ENCODE results near the gene ULK4. TPM values are rescaled to one million over a fixed set of nuclear protein-coding genes. Genes with fewer than 3 reads are reported as not detected.

Gene ULK4
- total and polyA plus RNA-seq, 2 of the 4 experiments (the other 2 are of a cell fraction) = 2.7 to 5.0 TPM

DNA sequence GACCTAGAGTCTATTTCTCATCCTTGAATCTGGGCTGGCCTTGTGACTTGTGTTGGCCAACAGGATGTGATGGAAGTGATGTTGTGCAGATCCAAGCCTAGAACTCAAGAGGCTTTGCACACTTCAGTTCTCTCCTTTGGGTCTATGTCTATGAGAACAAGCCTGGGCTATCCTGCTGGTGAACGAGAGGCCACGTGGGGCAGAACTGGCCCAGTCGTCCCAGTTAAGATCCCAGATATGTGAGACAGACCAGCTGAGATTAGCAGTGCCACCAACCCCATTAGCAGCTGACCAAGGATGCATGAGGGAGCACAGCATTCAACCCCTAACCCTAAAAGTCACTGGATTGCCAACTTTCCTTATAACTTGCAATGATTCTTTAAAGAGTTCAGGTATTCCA, 662.9 kb downstream of the ULK4 start:
- H3K23ac ChIP-seq (ENCODE audit: low read depth, low read length) = no peak overlapping the region
- no peak overlapping the region for H3K56ac ChIP-seq (ENCODE audit: extremely low read depth, insufficient read depth, low read length)
- no peak overlapping the region for H3K4me3 ChIP-seq (ENCODE audit: insufficient read depth, low read depth, low read length)
- no peaks in the 10 kb centered on the region for H3K4me1 ChIP-seq (ENCODE audit: control insufficient read depth, insufficient read depth, low read length)
- no peaks in the 10 kb centered on the region for H3K79me1 ChIP-seq (ENCODE audit: low read depth in 1 of 2, low read length in 2 of 2)
- H2AK9ac ChIP-seq (replicated peaks; ENCODE audit: low read depth, low read length, poor library complexity) = no peak overlapping the region
- dilution Hi-C loops (cut with HindIII; ENCODE audit: low sequenced_read_pairs, unreplicated experiment) = no loop called here
- in situ Hi-C loops (cut with MboI; ENCODE audit: low sequenced_read_pairs) = no loop called here
- no peaks in the 10 kb centered on the region for H3K36me3 ChIP-seq (ENCODE audit: control insufficient read depth, insufficient read depth, low read length)
- H4K20me1 ChIP-seq (ENCODE audit: insufficient read depth, low read length) = no peaks in the 10 kb centered on the region
- H3K18ac ChIP-seq (ENCODE audit: low read depth, low read length) = no peak overlapping the region
- ChIA-PET CTCF (no interaction called here), POLR2A (ENCODE audit: unreplicated experiment) (no interaction called here)
- H2BK5ac ChIP-seq (ENCODE audit: low read depth, low read length, poor library complexity, severe bottlenecking) = no peak overlapping the region
- no peak overlapping the region for H3K4ac ChIP-seq (ENCODE audit: low read depth, low read length)
- no peak for DNase-seq
- WGBS, 2 experiments (ENCODE audit: extremely low coverage in 2 of 2, insufficient read length in 1 of 2) = no CpG with 5 or more reads among the region's 3 CpGs
- ATAC-seq (ENCODE audit: low read depth) = no peak
- no peak overlapping the region for H4K91ac ChIP-seq (ENCODE audit: insufficient read depth, low read depth, low read length)
- H2BK120ac ChIP-seq (ENCODE audit: low read depth, low read length) = no peak overlapping the region
- no peaks in the 10 kb centered on the region for H3K9me1 ChIP-seq (ENCODE audit: insufficient read depth, low read length)
- H2BK20ac ChIP-seq (ENCODE audit: low read depth, low read length) = no peak overlapping the region
- H2AFZ ChIP-seq (replicated peaks; ENCODE audit: low read length, poor library complexity) = no peak overlapping the region
- H3K14ac ChIP-seq (replicated peaks; ENCODE audit: low read depth, low read length) = no peak overlapping the region
- no peak overlapping the region for H2BK15ac ChIP-seq (ENCODE audit: low read depth, low read length)
- no peak overlapping the region for H3K27ac ChIP-seq (ENCODE audit: insufficient read depth, low read length)
- H3K4me2 ChIP-seq (ENCODE audit: low read depth, low read length) = no peak overlapping the region
- H4K5ac ChIP-seq (ENCODE audit: low read depth, low read length) = no peak overlapping the region
- H3K27me3 ChIP-seq (ENCODE audit: control insufficient read depth, insufficient read depth, low read length) = no peaks in the 10 kb centered on the region
- no TSS peak for BruUV-seq (replicated peaks)
- no peak overlapping the region for H3K9ac ChIP-seq (ENCODE audit: low read depth, low read length)
- intact Hi-C loops (cut with micrococcal nuclease) = no loop called here
- H3K9me3 ChIP-seq (ENCODE audit: control insufficient read depth, insufficient read depth, low read length) = no peaks in the 10 kb centered on the region
- no peak overlapping the region for H2AK5ac ChIP-seq (ENCODE audit: low read depth, low read length)
- no peak for TF ChIP-seq CHD1 (IDR thresholded peaks at IDR 0.05; ENCODE audit: low read depth, low read length)
- no peak overlapping the region for H4K8ac ChIP-seq (ENCODE audit: low read depth in 2 of 2, low read length in 2 of 2)
